NCI-H2227 treated with DMSO at 0.1 percent for 48 hours (cell line): Measurements from ENCODE around the gene SEC11C.

ENCODE experiments used
- DNase-seq: peaks from one replicate; lab custom pipeline; 2025; lab: John Stamatoyannopoulos, UW

SEC11C gene

GRCh38 chr18:59145055-59145454, 5.4 kb downstream of the SEC11C start:
- no peak for DNase-seq

GRCh38 chr18:59148192-59148591, 8.5 kb downstream of the SEC11C start:
- no peak for DNase-seq

- DNase-seq: no peak
These were observed 9.3 kb downstream of the SEC11C start for GRCh38 chr18:59149007-59149406.

GRCh38 chr18:59149416-59149815, 9.7 kb downstream of the SEC11C start:
- no peak for DNase-seq

GRCh38 chr18:59150236-59150635, 10.6 kb downstream of the SEC11C start:
- no peak for DNase-seq

- DNase-seq: peak; percentile 86
These were observed 15.5 kb downstream of the SEC11C start for GRCh38 chr18:59155153-59155552.

GRCh38 chr18:59156316-59156715, 16.6 kb downstream of the SEC11C start:
- no peak for DNase-seq

GRCh38 chr18:59159265-59159664, 19.6 kb downstream of the SEC11C start:
- DNase-seq: no peak

- DNase-seq: no peak
These were observed 20.3 kb downstream of the SEC11C start for GRCh38 chr18:59159986-59160385.

- DNase-seq: no peak
These were observed 33.1 kb downstream of the SEC11C start for GRCh38 chr18:59172664-59173249.

- no peak for DNase-seq
These were observed 37.8 kb downstream of the SEC11C start for GRCh38 chr18:59177485-59177884.

- no peak for DNase-seq
These were observed 40.6 kb downstream of the SEC11C start for GRCh38 chr18:59180150-59180845.

GRCh38 chr18:59182673-59183072, 43.0 kb downstream of the SEC11C start:
- DNase-seq: no peak

- no peak for DNase-seq
These were observed 49.3 kb downstream of the SEC11C start for GRCh38 chr18:59189008-59189407.

- DNase-seq: no peak
These were observed 50.1 kb downstream of the SEC11C start for GRCh38 chr18:59189746-59190145.

GRCh38 chr18:59196161-59196725, 56.6 kb downstream of the SEC11C start:
- DNase-seq: no peak

GRCh38 chr18:59197636-59198035, 58.0 kb downstream of the SEC11C start:
- no peak for DNase-seq

GRCh38 chr18:59198215-59198614, 58.5 kb downstream of the SEC11C start:
- no peak for DNase-seq

GRCh38 chr18:59200787-59201186, 61.1 kb downstream of the SEC11C start:
- no peak for DNase-seq

- DNase-seq: no peak
These were observed 62.7 kb downstream of the SEC11C start for GRCh38 chr18:59202258-59202820.

- DNase-seq: no peak
These were observed 67.8 kb downstream of the SEC11C start for GRCh38 chr18:59207506-59207905.
